K562 (cell line): Measurements from ENCODE around the gene SLC17A1. TPM values are rescaled to one million over a fixed set of nuclear protein-coding genes. Genes with fewer than 3 reads are reported as not detected.
A peak's percentile ranks its signal among the peaks of the same experiment; 100 is the strongest.

Experiments
- ATAC-seq: fragments of 200-7000 bp; cut with Tn5 transposase; 3 replicates; pipeline ENCODE4 v1.9.1; 2020; ENCODE audit warnings: moderate library complexity
- BruUV-seq: library from RNA; stranded (reverse); fragments of 400-500 nt; replicated peaks from 2 replicates; lab custom pipeline; 2021; lab: Mats Ljungman, UMichigan
- CTCF ChIA-PET: fragments of 300-600 bp; formaldehyde crosslinking; extraction: SDS; loops from one replicate; lab custom pipeline; 2021; ENCODE audit warnings: low intra/inter-chr PET ratio; lab: Yijun Ruan, JAX
- POLR2A ChIA-PET: fragments of 300-600, 350-650 bp; sonication (Branson Sonifier 250); formaldehyde crosslinking; extraction: SDS; loops from one replicate; lab custom pipeline; 2021; ENCODE audit warnings: antibody characterized with exemption, inconsistent platforms; lab: Yijun Ruan, JAX
- DNase-seq, 4 experiments: peaks; one replicate each; pipeline versions ENCODE4 v3.0.0 to v3.0.0-alpha.2; 2011 to 2018; ENCODE audit warnings: low spot score in 3 of 4, mixed read lengths in 3 of 4; ENCODE audit errors: extremely low read depth in 1 of 4
- FAIRE-seq: peaks from 2 replicates; lab custom pipeline; 2011; peaks lifted over from hg19 to GRCh38; lab: Jason Lieb, UNC
- H2AFZ ChIP-seq: 2 replicates; pipeline ENCODE4 v1.6.0; 2011; ENCODE audit warnings: low read depth, low read length, control low read depth, inconsistent platforms
- H3K27ac ChIP-seq: fragments of 200-600 bp; 3 replicates; pipeline ENCODE4 v1.8.0; 2011; ENCODE audit warnings: low read depth, mild to moderate bottlenecking, control low read depth, inconsistent platforms, low read length, moderate library complexity, mixed read lengths; ENCODE audit errors: extremely low read depth
- H3K27me3 ChIP-seq, 2 experiments: fragments of 300-600 bp in 1 of 2; 2 replicates in 1 of 2; 3 replicates in 1 of 2; pipeline versions ENCODE4 v1.6.0 to v1.8.0; 2011; ENCODE audit warnings: inconsistent platforms in 2 of 2, low read length in 2 of 2, mild to moderate bottlenecking in 1 of 2, mixed read lengths in 1 of 2, moderate library complexity in 1 of 2; ENCODE audit not compliant: control insufficient read depth in 2 of 2, insufficient read depth in 2 of 2
- H3K36me3 ChIP-seq: fragments of 300-600 bp; 3 replicates; pipeline ENCODE4 v1.8.0; 2011; ENCODE audit warnings: mild to moderate bottlenecking, low read length, inconsistent platforms; ENCODE audit not compliant: control insufficient read depth, insufficient read depth
- H3K4me1 ChIP-seq, 2 experiments: fragments of 200-600 bp in 1 of 2; replicated peaks in 1 of 2; 2 replicates in 1 of 2; 3 replicates in 1 of 2; pipeline versions ENCODE4 v1.5.1 to v1.8.0; 2011; ENCODE audit warnings: inconsistent platforms in 2 of 2, low read length in 2 of 2, mild to moderate bottlenecking in 1 of 2, mixed read lengths in 1 of 2, moderate library complexity in 1 of 2; ENCODE audit not compliant: control insufficient read depth in 2 of 2, insufficient read depth in 2 of 2
- H3K4me2 ChIP-seq: 2 replicates; pipeline ENCODE4 v1.6.1; 2011; ENCODE audit warnings: low read length, control low read depth, inconsistent platforms, mixed read lengths; ENCODE audit not compliant: insufficient read depth
- H3K4me3 ChIP-seq: fragments of 200-600 bp; sonication (generic), shearing (Covaris generic); 2 replicates; pipeline ENCODE4 v1.5.1; 2016; ENCODE audit warnings: control low read depth, inconsistent platforms
- H3K79me2 ChIP-seq: fragments of 200-600 bp; 3 replicates; pipeline ENCODE4 v1.8.0; 2011; ENCODE audit warnings: low read length, inconsistent platforms; ENCODE audit not compliant: control insufficient read depth, insufficient read depth
- H3K9ac ChIP-seq, 2 experiments: 2 replicates each; pipeline versions ENCODE4 v1.6.0 to v1.6.1; 2011; ENCODE audit warnings: low read depth in 2 of 2, low read length in 2 of 2, control low read depth in 1 of 2, inconsistent platforms in 1 of 2, mild to moderate bottlenecking in 1 of 2, mixed read lengths in 1 of 2; ENCODE audit not compliant: insufficient read depth in 1 of 2
- H3K9me1 ChIP-seq: one replicate; pipeline ENCODE4 v1.6.0; 2011; ENCODE audit warnings: inconsistent platforms, mild to moderate bottlenecking, low read length, moderate library complexity; ENCODE audit not compliant: control insufficient read depth, insufficient read depth
- H3K9me3 ChIP-seq: replicated peaks from 2 replicates; pipeline ENCODE4 v1.5.1; 2011; ENCODE audit warnings: low read depth, low read length, inconsistent platforms; ENCODE audit not compliant: control insufficient read depth, insufficient read depth
- H4K20me1 ChIP-seq: replicated peaks from 2 replicates; pipeline ENCODE4 v1.6.1; 2011; ENCODE audit warnings: low read length, inconsistent platforms, mixed read lengths; ENCODE audit not compliant: control insufficient read depth, insufficient read depth
- MITF ChIP-seq: IDR thresholded peaks from 2 replicates; pipeline ENCODE4 v1.6.1; 2014; ENCODE audit warnings: antibody characterized with exemption
- STAT5A ChIP-seq: IDR thresholded peaks from 2 replicates; pipeline ENCODE4 v1.6.1; 2012; ENCODE audit warnings: low read length, inconsistent platforms, borderline replicate concordance
- ZNF212 ChIP-seq: fragments of 450-650 bp; formaldehyde crosslinking; IDR thresholded peaks from 2 replicates; pipeline ENCODE4 v1.4.0; 2020; ENCODE audit warnings: mild to moderate bottlenecking
- ZNF57 ChIP-seq: fragments of 450-650 bp; formaldehyde crosslinking; IDR thresholded peaks from 2 replicates; pipeline ENCODE4 v1.4.0; 2020; ENCODE audit warnings: mild to moderate bottlenecking, moderate library complexity
- WGBS: fragments of 100-300 bp; shearing (Covaris generic); methylation state at CpG from one replicate; pipeline ENCODE4 v1.1.6; 2016; ENCODE audit warnings: low coverage, mixed read lengths; ENCODE audit not compliant: insufficient coverage; ENCODE audit errors: missing lambda C conversion rate; 5-methylcytosine and 5-hydroxymethylcytosine counted together
- in situ Hi-C: fragments of 300-500 bp; cut with MboI; formaldehyde crosslinking; loops from 4 replicates; pipeline ENCODE4 v1.15.0; 2018; ENCODE audit warnings: inconsistent platforms, mixed read lengths
- intact Hi-C: fragments of 100-400 bp; cut with micrococcal nuclease; formaldehyde crosslinking; loops from 2 replicates; pipeline ENCODE4 v1.14.2; 2022
- polyA plus RNA-seq, 8 experiments: library from polyadenylated mRNA; depleted of rRNA in 4 of 8; stranded (reverse) in 5 of 8; unstranded in 3 of 8; fragments of >200 nt; fragmentation: Nextera tagmentation in 2 of 8; fragmentation: Illumina TruSeq in 1 of 8; extraction: Ambion mirVana in 2 of 8; extraction: Trizol in 1 of 8; gene quantifications; 2 replicates each; pipeline versions ENCODE4 v1.2.1 to v1.2.3, GENCODE V29; 2011 to 2014; ENCODE audit warnings: inconsistent platforms in 1 of 8, missing spikeins in 1 of 8
- total RNA-seq, 7 experiments: library from RNA; depleted of rRNA in 6 of 7; stranded (reverse); fragments of >200 nt in 6 of 7; fragmentation: Illumina TruSeq in 2 of 7; extraction: Trizol in 2 of 7; gene quantifications; 2 replicates each; pipeline versions ENCODE4 v1.2.1 to v1.2.3, GENCODE V29; 2011 to 2021; ENCODE audit warnings: low replicate concordance in 1 of 7
- TF ChIP-seq, protein P1 (sequence below), 2 experiments: fragments of 450-650 bp in 1 of 2; sonication (generic) in 1 of 2; formaldehyde crosslinking in 1 of 2; IDR thresholded peaks; 2 replicates each; pipeline versions ENCODE4 v1.7.1 to v1.9.0; 2016 to 2022; ENCODE audit warnings: inconsistent platforms in 1 of 2, mild to moderate bottlenecking in 1 of 2, missing genetic modification reagents in 1 of 2

Gene SLC17A1
- total and polyA plus RNA-seq, 9 of the 15 experiments (the other 6 are each of a cell fraction or from before 2014, with no cell fraction given): not detected

GRCh38 chr6:25835442-25836283 is 3.8 kb upstream of the SLC17A1 start:
- WGBS: 2% methylated on average over 8 of the region's 8 CpGs
- peaks cover 17 to 23% of the 10 kb centered on the region in 2 experiments; a peak in 4 of 5 replicates for H3K27me3 ChIP-seq
- DNase-seq (no peak), FAIRE-seq (no peak), ATAC-seq (no peak)
- intact Hi-C loops (no loop called here), in situ Hi-C loops (no loop called here)
- no TSS peak for BruUV-seq
- H3K4me3 ChIP-seq: no peak overlapping the region
- no peaks in the 10 kb centered on the region for H3K36me3 ChIP-seq
- H3K9me3 ChIP-seq: no peaks in the 10 kb centered on the region
- no peaks in the 10 kb centered on the region for H4K20me1 ChIP-seq
- no peak overlapping the region for H3K9ac ChIP-seq
- H3K4me2 ChIP-seq: no peak overlapping the region
- ChIA-PET CTCF (no interaction called here), POLR2A (interaction anchor here (0.7 kb wide), 1 partner anchor 713 kb away, joined by 3 read pairs; no protein-coding TSS in a partner anchor)
- no peak for TF ChIP-seq MITF
- no peak for TF ChIP-seq STAT5A
- TF ChIP-seq, protein P1, sequence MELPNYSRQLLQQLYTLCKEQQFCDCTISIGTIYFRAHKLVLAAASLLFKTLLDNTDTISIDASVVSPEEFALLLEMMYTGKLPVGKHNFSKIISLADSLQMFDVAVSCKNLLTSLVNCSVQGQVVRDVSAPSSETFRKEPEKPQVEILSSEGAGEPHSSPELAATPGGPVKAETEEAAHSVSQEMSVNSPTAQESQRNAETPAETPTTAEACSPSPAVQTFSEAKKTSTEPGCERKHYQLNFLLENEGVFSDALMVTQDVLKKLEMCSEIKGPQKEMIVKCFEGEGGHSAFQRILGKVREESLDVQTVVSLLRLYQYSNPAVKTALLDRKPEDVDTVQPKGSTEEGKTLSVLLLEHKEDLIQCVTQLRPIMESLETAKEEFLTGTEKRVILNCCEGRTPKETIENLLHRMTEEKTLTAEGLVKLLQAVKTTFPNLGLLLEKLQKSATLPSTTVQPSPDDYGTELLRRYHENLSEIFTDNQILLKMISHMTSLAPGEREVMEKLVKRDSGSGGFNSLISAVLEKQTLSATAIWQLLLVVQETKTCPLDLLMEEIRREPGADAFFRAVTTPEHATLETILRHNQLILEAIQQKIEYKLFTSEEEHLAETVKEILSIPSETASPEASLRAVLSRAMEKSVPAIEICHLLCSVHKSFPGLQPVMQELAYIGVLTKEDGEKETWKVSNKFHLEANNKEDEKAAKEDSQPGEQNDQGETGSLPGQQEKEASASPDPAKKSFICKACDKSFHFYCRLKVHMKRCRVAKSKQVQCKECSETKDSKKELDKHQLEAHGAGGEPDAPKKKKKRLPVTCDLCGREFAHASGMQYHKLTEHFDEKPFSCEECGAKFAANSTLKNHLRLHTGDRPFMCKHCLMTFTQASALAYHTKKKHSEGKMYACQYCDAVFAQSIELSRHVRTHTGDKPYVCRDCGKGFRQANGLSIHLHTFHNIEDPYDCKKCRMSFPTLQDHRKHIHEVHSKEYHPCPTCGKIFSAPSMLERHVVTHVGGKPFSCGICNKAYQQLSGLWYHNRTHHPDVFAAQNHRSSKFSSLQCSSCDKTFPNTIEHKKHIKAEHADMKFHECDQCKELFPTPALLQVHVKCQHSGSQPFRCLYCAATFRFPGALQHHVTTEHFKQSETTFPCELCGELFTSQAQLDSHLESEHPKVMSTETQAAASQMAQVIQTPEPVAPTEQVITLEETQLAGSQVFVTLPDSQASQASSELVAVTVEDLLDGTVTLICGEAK (IDR thresholded peaks at IDR 0.05): no peak
- TF ChIP-seq, protein P1 (CRISPR knock-in tag; IDR thresholded peaks at IDR 0.05): no peak
- no peak for TF ChIP-seq ZNF57 (CRISPR knock-in tag)
- 0 out of 2 replicates have a peak, but pooled peaks have one; percentile 64 for TF ChIP-seq ZNF212
- no peak overlapping the region for H3K27ac ChIP-seq
- no peaks in the 10 kb centered on the region for H3K79me2 ChIP-seq
- no peaks in the 10 kb centered on the region for H3K4me1 ChIP-seq
- H2AFZ ChIP-seq: no peak overlapping the region
- H3K9me1 ChIP-seq: no peaks in the 10 kb centered on the region
